ENCODE results near the gene LRRC74A. TPM values are rescaled to one million over a fixed set of nuclear protein-coding genes. Genes with fewer than 3 reads are reported as not detected.
A peak's percentile ranks its signal among the peaks of the same experiment; 100 is the strongest.

LRRC74A gene
- total and polyA plus RNA-seq, 11 donors: not detected

GRCh38 chr14:76820700-76821099 lies 5.5 kb upstream of the LRRC74A start:
- Histone ChIP-seq H3K9me3 (no peaks in the 10 kb centered on the region), H3K36me3 (no peaks in the 10 kb centered on the region), H3K27me3 (no peaks in the 10 kb centered on the region), H3K4me3 (no peak overlapping the region), H3K4me1 (no peaks in the 10 kb centered on the region), H3K27ac (no peak overlapping the region)
- DNase-seq: no peak
- intact Hi-C loops (cut with DNase I): no loop called here
- ATAC-seq: no peak
- no peak for TF ChIP-seq POLR2A (IDR thresholded peaks at IDR 0.05)
- TF ChIP-seq CTCF (IDR thresholded peaks at IDR 0.05): no peak
- WGBS, 4 donors: 91 to 97% (median 93%) methylated on average over 2 of the region's 2 CpGs

- Histone ChIP-seq H3K9me3 (peaks cover 0 to 2% (median 0%) of the 10 kb centered on the region in 12 donors), H3K27ac (peak overlapping the region in 11 of 12 donors; percentile 40 to 84 (median 79)), H3K4me3 (peak overlapping the region in 10 of 12 donors; percentile 2 to 50 (median 40)), H3K4me1 (peaks cover 0 to 42% (median 21%) of the 10 kb centered on the region in 12 donors), H3K36me3 (no peaks in the 10 kb centered on the region), H3K27me3 (no peaks in the 10 kb centered on the region)
- no peak for TF ChIP-seq CTCF (IDR thresholded peaks at IDR 0.05)
- no peak for TF ChIP-seq POLR2A (IDR thresholded peaks at IDR 0.05)
- DNase-seq (peak; percentile 39 to 75 (median 62)), ATAC-seq (peak in 3 of 4 donors; percentile 44 to 61 (median 58))
- WGBS, 4 donors: 58 to 76% (median 68%) methylated on average over 9 of the region's 9 CpGs
- intact Hi-C loops (cut with DNase I): no loop called here
Observed at GRCh38 chr14:76827696-76828296, 1.6 kb downstream of the LRRC74A start.

GRCh38 chr14:76828339-76829012 lies 2.3 kb downstream of the LRRC74A start:
- peak overlapping the region in 10 of 12 donors; percentile 2 to 50 (median 40) for H3K4me3 ChIP-seq
- H3K27ac ChIP-seq: peak overlapping the region; percentile 26 to 84 (median 77)
- peaks cover 0 to 48% (median 21%) of the 10 kb centered on the region in 12 donors for H3K4me1 ChIP-seq
- TF ChIP-seq CTCF (IDR thresholded peaks at IDR 0.05) (no peak), POLR2A (IDR thresholded peaks at IDR 0.05) (no peak)
- H3K36me3 ChIP-seq: no peaks in the 10 kb centered on the region
- no peaks in the 10 kb centered on the region for H3K27me3 ChIP-seq
- ATAC-seq: no peak
- no peak for DNase-seq
- H3K9me3 ChIP-seq: peaks cover 0 to 2% (median 0%) of the 10 kb centered on the region in 12 donors
- WGBS, 4 donors: 64 to 74% (median 73%) methylated on average over 16 to 17 of the region's 17 CpGs
- intact Hi-C loops (cut with DNase I): no loop called here

GRCh38 chr14:76829013-76829365 lies 2.8 kb downstream of the LRRC74A start:
- ATAC-seq: peak; percentile 38 to 87 (median 84)

More at GRCh38 chr14:76829013-76829365, 2.8 kb downstream of the LRRC74A start:
- Histone ChIP-seq H3K4me3 (peak overlapping the region in 2 of 12 donors; percentile 33 to 50), H3K36me3 (no peaks in the 10 kb centered on the region), H3K27ac (peak overlapping the region; percentile 26 to 84 (median 77)), H3K27me3 (no peaks in the 10 kb centered on the region), H3K9me3 (peaks cover 0 to 2% (median 0%) of the 10 kb centered on the region in 12 donors), H3K4me1 (peaks cover 0 to 48% (median 21%) of the 10 kb centered on the region in 12 donors)
- intact Hi-C loops (cut with DNase I): no loop called here
- TF ChIP-seq CTCF (IDR thresholded peaks at IDR 0.05): no peak
- TF ChIP-seq POLR2A (IDR thresholded peaks at IDR 0.05): peak in 1 of 2 donors; percentile 22
- WGBS, 4 donors: 54 to 74% (median 60%) methylated on average over 3 of the region's 3 CpGs
- peak in 4 of 5 donors; percentile 41 to 75 (median 64) for DNase-seq

All from heart left ventricle (tissue), 16 donors.